Thyroid gland (tissue), 4 donors: ENCODE results near the gene GRB7.

Experiments
- POLR2A ChIP-seq, 2 donors: fragments of 450-650 bp; IDR thresholded peaks; one replicate each; pipeline ENCODE4 v1.6.1; 2017; ENCODE audit warnings: antibody characterized with exemption in 2 of 2, mild to moderate bottlenecking in 2 of 2, moderate library complexity in 1 of 2
- TF ChIP-seq, protein P1 (sequence below), 6 experiments: fragments of 200-600 bp in 3 of 6; fragments of 450-650 bp in 3 of 6; sonication (generic) in 3 of 6; IDR thresholded peaks; one replicate each; pipeline ENCODE4 v1.5.1; 2016 to 2019; ENCODE audit warnings: antibody characterized with exemption in 6 of 6, mild to moderate bottlenecking in 2 of 6, inconsistent platforms in 1 of 6, moderate library complexity in 1 of 6

DNA sequence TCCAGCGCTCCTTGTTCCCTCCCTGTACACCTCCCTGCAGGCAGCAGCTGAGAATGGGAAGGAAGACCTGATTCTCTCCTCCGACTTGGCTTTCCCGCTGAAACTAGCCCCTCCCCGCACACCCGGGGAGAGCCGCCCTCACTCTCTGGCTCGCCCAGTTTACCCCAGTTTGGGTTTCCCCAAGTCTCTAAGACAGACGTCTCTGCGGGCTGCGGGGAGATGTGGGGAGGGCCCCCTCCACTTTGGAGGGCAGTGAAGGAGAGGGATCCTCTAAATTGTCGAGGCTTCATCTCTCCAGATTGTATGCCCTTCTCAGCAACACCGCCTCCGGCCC lies 797 bp downstream of the GRB7 start:
- TF ChIP-seq, protein P1, sequence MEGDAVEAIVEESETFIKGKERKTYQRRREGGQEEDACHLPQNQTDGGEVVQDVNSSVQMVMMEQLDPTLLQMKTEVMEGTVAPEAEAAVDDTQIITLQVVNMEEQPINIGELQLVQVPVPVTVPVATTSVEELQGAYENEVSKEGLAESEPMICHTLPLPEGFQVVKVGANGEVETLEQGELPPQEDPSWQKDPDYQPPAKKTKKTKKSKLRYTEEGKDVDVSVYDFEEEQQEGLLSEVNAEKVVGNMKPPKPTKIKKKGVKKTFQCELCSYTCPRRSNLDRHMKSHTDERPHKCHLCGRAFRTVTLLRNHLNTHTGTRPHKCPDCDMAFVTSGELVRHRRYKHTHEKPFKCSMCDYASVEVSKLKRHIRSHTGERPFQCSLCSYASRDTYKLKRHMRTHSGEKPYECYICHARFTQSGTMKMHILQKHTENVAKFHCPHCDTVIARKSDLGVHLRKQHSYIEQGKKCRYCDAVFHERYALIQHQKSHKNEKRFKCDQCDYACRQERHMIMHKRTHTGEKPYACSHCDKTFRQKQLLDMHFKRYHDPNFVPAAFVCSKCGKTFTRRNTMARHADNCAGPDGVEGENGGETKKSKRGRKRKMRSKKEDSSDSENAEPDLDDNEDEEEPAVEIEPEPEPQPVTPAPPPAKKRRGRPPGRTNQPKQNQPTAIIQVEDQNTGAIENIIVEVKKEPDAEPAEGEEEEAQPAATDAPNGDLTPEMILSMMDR (IDR thresholded peaks at IDR 0.05), result no peak
- no peak for TF ChIP-seq POLR2A (IDR thresholded peaks at IDR 0.05)
